Panc1 (cell line): Measurements from ENCODE around the gene DDX10. TPM values are rescaled to one million over a fixed set of nuclear protein-coding genes. Genes with fewer than 3 reads are reported as not detected.
A peak's percentile ranks its signal among the peaks of the same experiment; 100 is the strongest.

Source experiments
- ATAC-seq: fragments of 200-7000 bp; cut with Tn5 transposase; 2 replicates; pipeline ENCODE4 v1.9.1; 2020; ENCODE audit warnings: mild to moderate bottlenecking, moderate library complexity
- BruUV-seq: library from RNA; stranded (reverse); fragments of 400-500 nt; replicated peaks from 2 replicates; lab custom pipeline; 2021; lab: Mats Ljungman, UMichigan
- CTCF ChIA-PET: fragments of 300-600 bp; sonication (Branson Sonifier 250); formaldehyde crosslinking; loops from one replicate; lab custom pipeline; 2022; ENCODE audit warnings: antibody characterized with exemption; lab: Charles Lee
- POLR2A ChIA-PET: fragments of 300-600 bp; sonication (Branson Sonifier 250); formaldehyde crosslinking; loops from one replicate; lab custom pipeline; 2022; ENCODE audit warnings: antibody characterized with exemption; lab: Charles Lee
- DNase-seq: peaks from one replicate; pipeline ENCODE4 v3.0.0-alpha.2; 2010; ENCODE audit warnings: low read depth, low spot score
- H3K27ac ChIP-seq: 2 replicates; pipeline ENCODE4 v1.5.1; 2011; ENCODE audit warnings: mild to moderate bottlenecking, low read length, inconsistent platforms
- H3K27me3 ChIP-seq: fragments of 200-500 bp; sonication (Bioruptor generic); 2 replicates; pipeline ENCODE4 v1.6.0; 2014; ENCODE audit warnings: low read length, inconsistent platforms; ENCODE audit not compliant: control insufficient read depth, insufficient read depth
- H3K36me3 ChIP-seq: fragments of 200-500 bp; sonication (Bioruptor generic); 2 replicates; pipeline ENCODE4 v1.5.1; 2014; ENCODE audit warnings: inconsistent platforms, mild to moderate bottlenecking, low read length, moderate library complexity; ENCODE audit not compliant: control insufficient read depth, insufficient read depth
- H3K4me1 ChIP-seq: 2 replicates; pipeline ENCODE4 v1.5.1; 2011; ENCODE audit warnings: inconsistent platforms, mild to moderate bottlenecking, low read length, moderate library complexity; ENCODE audit not compliant: control insufficient read depth, insufficient read depth
- H3K4me3 ChIP-seq, 2 experiments: 2 replicates each; pipeline ENCODE4 v1.5.1; 2011 to 2012; ENCODE audit warnings: low read depth in 2 of 2, low read length in 2 of 2, mild to moderate bottlenecking in 2 of 2, inconsistent platforms in 1 of 2, moderate library complexity in 1 of 2
- H3K9me3 ChIP-seq: fragments of 200-500 bp; sonication (Bioruptor generic); 2 replicates; pipeline ENCODE4 v1.5.1; 2014; ENCODE audit warnings: low read depth, mild to moderate bottlenecking, inconsistent platforms, low read length, moderate library complexity; ENCODE audit not compliant: control insufficient read depth, insufficient read depth
- POLR2AphosphoS5 ChIP-seq: IDR thresholded peaks from 2 replicates; pipeline ENCODE4 v1.6.1; 2012; ENCODE audit warnings: mild to moderate bottlenecking, low read depth, low read length, moderate library complexity
- REST ChIP-seq, 2 experiments: IDR thresholded peaks; 2 replicates each; pipeline ENCODE4 v1.6.1; 2011 to 2012; ENCODE audit warnings: low read depth in 2 of 2, control low read depth in 1 of 2, low read length in 1 of 2, mild to moderate bottlenecking in 1 of 2, moderate library complexity in 1 of 2; ENCODE audit not compliant: insufficient read depth in 1 of 2
- SIN3A ChIP-seq: IDR thresholded peaks from 2 replicates; pipeline ENCODE4 v1.6.1; 2012; ENCODE audit warnings: low read depth, mild to moderate bottlenecking, low read length, moderate library complexity, borderline replicate concordance; ENCODE audit not compliant: insufficient read depth
- TCF7L2 ChIP-seq: IDR thresholded peaks from 2 replicates; pipeline ENCODE4 v1.6.1; 2011; ENCODE audit warnings: mild to moderate bottlenecking, low read depth, low read length, inconsistent platforms
- in situ Hi-C: cut with HindIII; loops from 2 replicates; pipeline ENCODE4 v1.10.0; 2016; ENCODE audit warnings: low sequenced_read_pairs, low pct_unique_long_range_greater_than_20kb
- intact Hi-C: fragments of 100-400 bp; cut with micrococcal nuclease; formaldehyde crosslinking; loops from one replicate; pipeline ENCODE4 v1.10.0; 2022; ENCODE audit not compliant: unreplicated experiment
- total RNA-seq: library from RNA; stranded (reverse); gene quantifications from one replicate; pipeline ENCODE4 v1.2.1, GENCODE V29; 2021; ENCODE audit not compliant: unreplicated experiment
- TF ChIP-seq, protein P1 (sequence below): fragments of 450-650 bp; IDR thresholded peaks from 2 replicates; pipeline ENCODE4 v1.5.1; 2017; ENCODE audit warnings: mild to moderate bottlenecking

DDX10 gene
- total RNA-seq, 1 experiment from 2014 or later = 48.8 TPM

DNA sequence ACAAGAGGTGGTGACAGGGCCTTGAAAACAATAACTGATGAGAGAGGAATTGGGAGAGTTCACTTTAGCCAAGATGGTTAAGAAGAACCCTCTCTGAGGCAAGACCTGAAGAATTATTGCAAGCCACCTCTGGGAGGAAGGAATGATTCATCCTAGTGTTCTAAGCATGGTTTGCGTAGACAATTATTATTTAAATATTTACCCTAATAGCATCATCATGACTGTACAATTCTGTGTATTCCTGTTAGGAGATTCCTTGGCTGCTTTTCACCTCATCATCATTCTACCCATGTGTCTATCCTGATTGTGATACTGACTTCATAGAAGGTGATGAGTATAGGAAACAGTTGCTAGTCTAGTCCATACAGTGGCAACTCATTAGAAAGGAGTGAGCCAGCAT lies 264.4 kb downstream of the DDX10 start:
- TF ChIP-seq SIN3A = no peak
- TF ChIP-seq, protein P1, sequence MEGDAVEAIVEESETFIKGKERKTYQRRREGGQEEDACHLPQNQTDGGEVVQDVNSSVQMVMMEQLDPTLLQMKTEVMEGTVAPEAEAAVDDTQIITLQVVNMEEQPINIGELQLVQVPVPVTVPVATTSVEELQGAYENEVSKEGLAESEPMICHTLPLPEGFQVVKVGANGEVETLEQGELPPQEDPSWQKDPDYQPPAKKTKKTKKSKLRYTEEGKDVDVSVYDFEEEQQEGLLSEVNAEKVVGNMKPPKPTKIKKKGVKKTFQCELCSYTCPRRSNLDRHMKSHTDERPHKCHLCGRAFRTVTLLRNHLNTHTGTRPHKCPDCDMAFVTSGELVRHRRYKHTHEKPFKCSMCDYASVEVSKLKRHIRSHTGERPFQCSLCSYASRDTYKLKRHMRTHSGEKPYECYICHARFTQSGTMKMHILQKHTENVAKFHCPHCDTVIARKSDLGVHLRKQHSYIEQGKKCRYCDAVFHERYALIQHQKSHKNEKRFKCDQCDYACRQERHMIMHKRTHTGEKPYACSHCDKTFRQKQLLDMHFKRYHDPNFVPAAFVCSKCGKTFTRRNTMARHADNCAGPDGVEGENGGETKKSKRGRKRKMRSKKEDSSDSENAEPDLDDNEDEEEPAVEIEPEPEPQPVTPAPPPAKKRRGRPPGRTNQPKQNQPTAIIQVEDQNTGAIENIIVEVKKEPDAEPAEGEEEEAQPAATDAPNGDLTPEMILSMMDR = no peak
- no peak for TF ChIP-seq POLR2AphosphoS5
- TF ChIP-seq TCF7L2 = no peak
- TF ChIP-seq REST (IDR thresholded peaks at IDR 0.05; ENCODE audit: insufficient read depth in 1 of 2, low read depth in 2 of 2, low read length in 1 of 2) = no peak
- ChIA-PET CTCF (no interaction called here), POLR2A (no interaction called here)
- H3K9me3 ChIP-seq = no peaks in the 10 kb centered on the region
- H3K27ac ChIP-seq = no peak overlapping the region
- DNase-seq = peak; percentile 94
- 0 out of 2 replicates have a peak, but pooled peaks cover 4% of the 10 kb centered on the region for H3K4me1 ChIP-seq
- in situ Hi-C loops = no loop called here
- intact Hi-C loops = no loop called here
- peak; percentile 53 for ATAC-seq
- H3K27me3 ChIP-seq = no peaks in the 10 kb centered on the region
- no peaks in the 10 kb centered on the region for H3K36me3 ChIP-seq
- no TSS peak for BruUV-seq
- no peak overlapping the region for H3K4me3 ChIP-seq

- ChIA-PET POLR2A (no interaction called here), CTCF (no interaction called here)
- ATAC-seq (no peak), DNase-seq (no peak)
- no peak overlapping the region for H3K4me3 ChIP-seq
- no peak overlapping the region for H3K27ac ChIP-seq
- no peaks in the 10 kb centered on the region for H3K36me3 ChIP-seq
- BruUV-seq = no TSS peak
- TF ChIP-seq, protein P1 = no peak
- TF ChIP-seq TCF7L2 = no peak
- no peaks in the 10 kb centered on the region for H3K9me3 ChIP-seq
- in situ Hi-C loops = no loop called here
- 0 out of 2 replicates have a peak, but pooled peaks cover 4% of the 10 kb centered on the region for H3K4me1 ChIP-seq
- H3K27me3 ChIP-seq = no peaks in the 10 kb centered on the region
- intact Hi-C loops = no loop called here
These were observed 266.3 kb downstream of the DDX10 start for GRCh38 chr11:108931168-108931567.
